ENCODE results near the gene ZBTB38. TPM values are rescaled to one million over a fixed set of nuclear protein-coding genes. Genes with fewer than 3 reads are reported as not detected.

Gene ZBTB38
- total and polyA plus RNA-seq, 2 experiments from 2014 or later, result 112 to 175 TPM

DNA sequence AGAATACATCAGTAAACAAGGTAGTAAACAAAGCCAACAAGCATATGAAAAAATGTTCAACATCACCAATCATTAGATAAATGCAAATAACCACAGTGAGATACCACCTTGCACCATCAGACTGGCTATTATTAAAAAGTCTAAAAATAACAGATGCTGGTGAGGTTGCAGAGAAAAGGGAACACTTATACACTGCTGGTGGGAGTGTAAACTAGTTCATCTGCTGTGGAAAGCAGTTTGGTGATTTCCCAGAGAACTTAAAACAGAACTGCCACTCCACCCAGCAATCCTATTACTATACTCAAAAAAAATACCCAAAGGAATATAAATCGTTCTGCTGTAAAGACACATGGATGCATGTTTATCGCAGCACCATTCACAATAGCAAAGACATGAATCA, 30.3 kb upstream of the ZBTB38 start:
- H4K20me1 ChIP-seq (ENCODE audit: insufficient read depth), result no peaks in the 10 kb centered on the region
- H3K4me3 ChIP-seq, result no peak overlapping the region
- no peak overlapping the region for H2AFZ ChIP-seq
- H3K4me2 ChIP-seq (ENCODE audit: unreplicated experiment), result no peak overlapping the region
- no peak overlapping the region for H3K9ac ChIP-seq
- H3K27ac ChIP-seq, result peak overlapping the region; percentile 66; the same call in 1 of the 2 replicates
- H3K4me1 ChIP-seq (ENCODE audit: insufficient read depth), result peaks cover 33% of the 10 kb centered on the region
- TF ChIP-seq EZH2phosphoT487 (IDR thresholded peaks at IDR 0.05; ENCODE audit: insufficient read depth, low read depth) (no peak), EZH2 (IDR thresholded peaks at IDR 0.05; ENCODE audit: insufficient read depth, poor library complexity, severe bottlenecking) (no peak)
- no peaks in the 10 kb centered on the region for H3K79me2 ChIP-seq (ENCODE audit: insufficient read depth)
- peaks cover 29% of the 10 kb centered on the region for H3F3A ChIP-seq (ENCODE audit: insufficient read depth)
- in situ Hi-C loops (cut with MboI), result no loop called here
- 93 to 100% methylated on average over 2 of the region's 2 CpGs for WGBS, 2 experiments (ENCODE audit: low coverage in 1 of 2, low lambda C conversion rate in 2 of 2, missing lambda C conversion rate in 2 of 2)
- no peaks in the 10 kb centered on the region for H3K27me3 ChIP-seq (replicated peaks; ENCODE audit: insufficient read depth)
- no peak for DNase-seq
- no peaks in the 10 kb centered on the region for H3K36me3 ChIP-seq (ENCODE audit: low read depth)
- no peaks in the 10 kb centered on the region for H3K9me3 ChIP-seq (ENCODE audit: low read depth)
- no peaks in the 10 kb centered on the region for H3K9me2 ChIP-seq (ENCODE audit: insufficient read depth)

DNA sequence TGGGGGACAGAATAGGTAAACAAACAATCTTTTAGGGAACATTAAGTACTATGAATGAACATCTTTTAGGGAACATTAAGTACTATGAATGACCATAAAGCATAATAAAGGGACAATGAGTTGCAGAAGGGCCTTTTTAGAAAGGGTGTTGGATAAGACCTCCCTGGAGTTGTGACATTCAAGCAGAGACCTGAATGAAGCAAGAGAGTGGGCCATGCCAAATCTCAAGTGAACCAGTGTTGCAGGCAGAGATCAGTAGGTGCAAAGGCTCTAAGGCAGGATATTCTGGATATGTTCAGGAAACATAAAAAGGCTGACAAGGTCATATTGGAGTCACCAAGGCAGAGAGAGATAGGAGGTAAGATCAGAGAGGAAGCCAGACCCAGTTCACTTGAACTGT, 29.4 kb upstream of the ZBTB38 start:
- Histone ChIP-seq H3K79me2 (ENCODE audit: insufficient read depth) (no peaks in the 10 kb centered on the region), H3K4me1 (ENCODE audit: insufficient read depth) (peaks cover 30% of the 10 kb centered on the region), H3K4me2 (ENCODE audit: unreplicated experiment) (no peak overlapping the region), H3K9me3 (ENCODE audit: low read depth) (no peaks in the 10 kb centered on the region), H3F3A (ENCODE audit: insufficient read depth) (peaks cover 28% of the 10 kb centered on the region), H3K9ac (no peak overlapping the region), H3K4me3 (no peak overlapping the region), H3K27ac (no peak overlapping the region), H3K27me3 (replicated peaks; ENCODE audit: insufficient read depth) (no peaks in the 10 kb centered on the region), H2AFZ (no peak overlapping the region), H4K20me1 (ENCODE audit: insufficient read depth) (no peaks in the 10 kb centered on the region), H3K36me3 (ENCODE audit: low read depth) (no peaks in the 10 kb centered on the region), H3K9me2 (ENCODE audit: insufficient read depth) (no peaks in the 10 kb centered on the region)
- no peak for DNase-seq
- in situ Hi-C loops (cut with MboI), result no loop called here
- TF ChIP-seq EZH2phosphoT487 (IDR thresholded peaks at IDR 0.05; ENCODE audit: insufficient read depth, low read depth) (no peak), EZH2 (IDR thresholded peaks at IDR 0.05; ENCODE audit: insufficient read depth, poor library complexity, severe bottlenecking) (no peak)

DNA sequence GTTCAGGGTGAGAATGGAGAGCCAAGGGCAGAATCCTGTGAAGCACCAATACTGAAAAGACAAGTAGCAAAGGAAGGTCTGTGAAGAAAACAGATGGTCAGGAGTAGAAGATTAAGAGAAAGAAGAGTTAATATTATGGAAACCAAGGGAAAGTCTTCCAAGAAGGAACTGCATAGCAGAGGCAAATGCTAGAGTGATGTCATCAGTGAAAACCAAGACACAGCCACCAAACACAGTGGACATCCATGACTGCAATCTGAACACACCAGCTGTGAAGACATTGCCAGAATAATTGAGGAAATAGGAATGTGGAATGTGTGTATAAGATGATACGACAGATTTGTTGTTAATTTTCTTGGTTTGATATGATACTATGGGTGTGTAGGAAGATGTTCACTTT, 26.8 kb upstream of the ZBTB38 start:
- Histone ChIP-seq H4K20me1 (ENCODE audit: insufficient read depth) (no peaks in the 10 kb centered on the region), H3K4me3 (no peak overlapping the region), H3K4me1 (ENCODE audit: insufficient read depth) (peaks cover 17% of the 10 kb centered on the region), H3F3A (ENCODE audit: insufficient read depth) (peaks cover 15% of the 10 kb centered on the region), H3K27me3 (replicated peaks; ENCODE audit: insufficient read depth) (no peaks in the 10 kb centered on the region), H3K36me3 (ENCODE audit: low read depth) (no peaks in the 10 kb centered on the region), H3K9me2 (ENCODE audit: insufficient read depth) (no peaks in the 10 kb centered on the region), H3K27ac (no peak overlapping the region), H3K9ac (no peak overlapping the region), H3K9me3 (ENCODE audit: low read depth) (no peaks in the 10 kb centered on the region), H2AFZ (no peak overlapping the region), H3K4me2 (ENCODE audit: unreplicated experiment) (no peak overlapping the region), H3K79me2 (ENCODE audit: insufficient read depth) (no peaks in the 10 kb centered on the region)
- no peak for TF ChIP-seq EZH2phosphoT487 (IDR thresholded peaks at IDR 0.05; ENCODE audit: insufficient read depth, low read depth)
- TF ChIP-seq EZH2 (IDR thresholded peaks at IDR 0.05; ENCODE audit: insufficient read depth, poor library complexity, severe bottlenecking), result no peak
- no peak for DNase-seq
- 95% methylated on average over 1 of the region's 1 CpG for WGBS, 2 experiments (ENCODE audit: low coverage in 1 of 2, low lambda C conversion rate in 2 of 2, missing lambda C conversion rate in 2 of 2)
- in situ Hi-C loops (cut with MboI), result no loop called here

DNA sequence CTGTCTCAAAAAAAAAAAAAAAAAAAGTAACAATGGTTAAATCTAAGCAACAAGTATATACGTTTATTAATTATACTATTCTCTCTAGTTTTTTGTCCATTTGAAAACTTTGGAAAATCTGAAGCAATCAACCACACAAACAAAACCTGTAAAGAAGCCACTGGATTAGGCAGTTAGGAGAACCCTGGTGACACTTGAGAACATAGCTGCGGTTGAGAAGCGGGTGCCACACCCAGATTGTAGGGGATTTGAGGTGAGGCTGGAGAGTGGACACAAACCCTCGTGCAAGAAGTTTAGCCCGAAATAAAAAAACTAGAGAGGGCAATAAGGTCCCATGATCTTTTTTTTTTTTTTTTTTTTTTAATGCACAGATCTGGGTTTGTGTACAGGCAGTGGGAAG, 25.9 kb upstream of the ZBTB38 start:
- in situ Hi-C loops (cut with MboI), result no loop called here
- DNase-seq, result no peak
- H3K9me2 ChIP-seq (ENCODE audit: insufficient read depth), result no peaks in the 10 kb centered on the region
- no peaks in the 10 kb centered on the region for H3K9me3 ChIP-seq (ENCODE audit: low read depth)
- H3K36me3 ChIP-seq (ENCODE audit: low read depth), result no peaks in the 10 kb centered on the region
- H3K79me2 ChIP-seq (ENCODE audit: insufficient read depth), result no peaks in the 10 kb centered on the region
- H4K20me1 ChIP-seq (ENCODE audit: insufficient read depth), result no peaks in the 10 kb centered on the region
- H2AFZ ChIP-seq, result no peak overlapping the region
- H3K27ac ChIP-seq, result no peak overlapping the region
- H3K4me2 ChIP-seq (ENCODE audit: unreplicated experiment), result no peak overlapping the region
- H3K27me3 ChIP-seq (replicated peaks; ENCODE audit: insufficient read depth), result no peaks in the 10 kb centered on the region
- H3K9ac ChIP-seq, result no peak overlapping the region
- TF ChIP-seq EZH2 (IDR thresholded peaks at IDR 0.05; ENCODE audit: insufficient read depth, poor library complexity, severe bottlenecking) (no peak), EZH2phosphoT487 (IDR thresholded peaks at IDR 0.05; ENCODE audit: insufficient read depth, low read depth) (no peak)
- H3K4me3 ChIP-seq, result no peak overlapping the region
- peaks cover 15% of the 10 kb centered on the region for H3K4me1 ChIP-seq (ENCODE audit: insufficient read depth)
- WGBS, 2 experiments (ENCODE audit: low coverage in 1 of 2, low lambda C conversion rate in 2 of 2, missing lambda C conversion rate in 2 of 2), result 69 to 71% methylated on average over 5 of the region's 5 CpGs
- peaks cover 7% of the 10 kb centered on the region for H3F3A ChIP-seq (ENCODE audit: insufficient read depth)

DNA sequence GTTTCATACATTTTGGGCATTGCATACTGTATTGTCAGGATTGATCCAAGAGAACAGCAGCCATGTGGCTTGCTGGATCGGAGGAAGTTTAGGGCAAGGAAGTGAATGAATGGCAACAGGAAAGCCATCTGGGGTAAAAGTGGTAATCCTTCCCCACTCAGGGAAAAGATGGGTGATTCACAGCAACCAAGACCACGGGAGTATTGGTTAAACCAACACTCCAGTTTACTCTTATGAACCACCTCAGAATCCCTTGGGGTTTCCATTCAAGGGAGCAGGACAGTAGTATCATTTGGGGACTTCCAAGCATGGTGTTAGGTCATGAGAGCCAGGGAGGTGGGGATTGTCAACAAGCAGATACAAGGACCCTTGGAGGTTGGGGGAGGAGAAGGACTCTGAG, 25.2 kb upstream of the ZBTB38 start:
- H3K9me3 ChIP-seq (ENCODE audit: low read depth), result no peaks in the 10 kb centered on the region
- no peaks in the 10 kb centered on the region for H3K36me3 ChIP-seq (ENCODE audit: low read depth)
- no peak for TF ChIP-seq EZH2phosphoT487 (IDR thresholded peaks at IDR 0.05; ENCODE audit: insufficient read depth, low read depth)
- no peak for TF ChIP-seq EZH2 (IDR thresholded peaks at IDR 0.05; ENCODE audit: insufficient read depth, poor library complexity, severe bottlenecking)
- in situ Hi-C loops (cut with MboI), result no loop called here
- H3K9ac ChIP-seq, result no peak overlapping the region
- WGBS, 2 experiments (ENCODE audit: low coverage in 1 of 2, low lambda C conversion rate in 2 of 2, missing lambda C conversion rate in 2 of 2), result 61 to 65% methylated on average over 2 of the region's 2 CpGs
- no peaks in the 10 kb centered on the region for H3K9me2 ChIP-seq (ENCODE audit: insufficient read depth)
- H4K20me1 ChIP-seq (ENCODE audit: insufficient read depth), result no peaks in the 10 kb centered on the region
- H3K79me2 ChIP-seq (ENCODE audit: insufficient read depth), result no peaks in the 10 kb centered on the region
- no peak overlapping the region for H3K4me2 ChIP-seq (ENCODE audit: unreplicated experiment)
- DNase-seq, result no peak
- H3K27ac ChIP-seq, result no peak overlapping the region
- H2AFZ ChIP-seq, result no peak overlapping the region
- H3K4me3 ChIP-seq, result no peak overlapping the region
- H3K27me3 ChIP-seq (replicated peaks; ENCODE audit: insufficient read depth), result no peaks in the 10 kb centered on the region
- H3F3A ChIP-seq (ENCODE audit: insufficient read depth), result 0 out of 2 replicates have a peak, but pooled peaks cover under 1% of the 10 kb centered on the region
- H3K4me1 ChIP-seq (ENCODE audit: insufficient read depth), result peaks cover 11% of the 10 kb centered on the region

Data from GM23248 (cell line).